Mucosa of descending colon (tissue), 3 donors: ENCODE results near the gene SMARCA2. TPM values are rescaled to one million over a fixed set of nuclear protein-coding genes. Genes with fewer than 3 reads are reported as not detected.
A peak's percentile ranks its signal among the peaks of the same experiment; 100 is the strongest.

Source experiments
- ATAC-seq: fragments of 200-7000 bp; cut with Tn5 transposase; one replicate; pipeline ENCODE4 v1.9.1; 2020; ENCODE audit warnings: mild to moderate bottlenecking, moderate library complexity
- DNase-seq, 3 donors: peaks; one replicate each; pipeline ENCODE4 v3.0.0-alpha.2; 2020
- H3K36me3 ChIP-seq: fragments of 200-600 bp; one replicate; pipeline ENCODE4 v1.8.0; 2021; ENCODE audit warnings: low read depth, mild to moderate bottlenecking
- H3K4me1 ChIP-seq: fragments of 200-600 bp; one replicate; pipeline ENCODE4 v1.8.0; 2021; ENCODE audit warnings: low read depth, mild to moderate bottlenecking
- H3K4me3 ChIP-seq: fragments of 200-600 bp; one replicate; pipeline ENCODE4 v1.8.0; 2021; ENCODE audit warnings: mild to moderate bottlenecking
- H3K9me3 ChIP-seq: fragments of 200-600 bp; one replicate; pipeline ENCODE4 v1.8.0; 2021; ENCODE audit warnings: mild to moderate bottlenecking
- intact Hi-C, 2 donors: fragments of 100-400 bp; cut with DNase I in 1 of 2; cut with micrococcal nuclease in 1 of 2; formaldehyde crosslinking; loops; one replicate each; pipeline versions ENCODE4 v1.11.0 to v1.11.1; 2022; cut with DNase I, micrococcal nuclease
- total RNA-seq, 3 donors: library from RNA; stranded (reverse); fragmentation: NEBNext Ultra II Directional in 2 of 3; extraction: Animal tissue kit (Norgen Biotek cat#: 25700) in 2 of 3; gene quantifications; one replicate each; pipeline versions ENCODE4 v1.2.1 to v1.2.4, GENCODE V29; 2021 to 2023
- TF ChIP-seq, protein P1 (sequence below): fragments of 200-600 bp; IDR thresholded peaks from one replicate; pipeline ENCODE4 v1.8.0; 2022; ENCODE audit warnings: antibody characterized with exemption, mild to moderate bottlenecking
- donor health status: DM: no; HTN: no; CAD: no; lungs with moderate emphysema.
- donor health status: DM: no; HTN: no; CAD: no.
- donor health status: DM: no; HTN: yes; CAD: no.

SMARCA2 gene
- total RNA-seq, 3 donors from 2014 or later = 105 to 131 (median 117) TPM

GRCh38 chr9:2000314-2000713, 14.8 kb upstream of the SMARCA2 start:
- no peaks in the 10 kb centered on the region for H3K4me1 ChIP-seq
- intact Hi-C loops = no loop called here
- ATAC-seq = no peak

DNA sequence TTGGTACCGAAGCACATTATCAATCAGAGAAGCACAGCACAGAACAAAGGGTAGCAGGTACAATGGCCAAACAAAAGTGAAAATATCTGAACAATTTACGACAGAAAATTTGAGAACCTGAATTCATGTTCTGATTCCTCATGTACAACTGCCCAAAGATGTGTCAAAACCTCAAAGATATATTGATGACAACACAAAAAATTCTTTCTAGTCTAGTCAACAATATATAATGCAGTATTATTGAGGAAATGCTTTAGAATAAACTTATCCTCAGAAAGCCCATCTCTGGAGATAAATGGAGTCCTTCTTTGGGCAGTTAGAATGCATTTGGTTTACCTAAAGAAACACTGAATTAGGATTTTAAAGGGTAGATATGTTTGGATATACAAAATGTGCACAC, 6.8 kb upstream of the SMARCA2 start:
- Histone ChIP-seq H3K4me1 (no peaks in the 10 kb centered on the region), H3K9me3 (no peaks in the 10 kb centered on the region), H3K4me3 (no peak overlapping the region), H3K36me3 (no peaks in the 10 kb centered on the region)
- TF ChIP-seq, protein P1, sequence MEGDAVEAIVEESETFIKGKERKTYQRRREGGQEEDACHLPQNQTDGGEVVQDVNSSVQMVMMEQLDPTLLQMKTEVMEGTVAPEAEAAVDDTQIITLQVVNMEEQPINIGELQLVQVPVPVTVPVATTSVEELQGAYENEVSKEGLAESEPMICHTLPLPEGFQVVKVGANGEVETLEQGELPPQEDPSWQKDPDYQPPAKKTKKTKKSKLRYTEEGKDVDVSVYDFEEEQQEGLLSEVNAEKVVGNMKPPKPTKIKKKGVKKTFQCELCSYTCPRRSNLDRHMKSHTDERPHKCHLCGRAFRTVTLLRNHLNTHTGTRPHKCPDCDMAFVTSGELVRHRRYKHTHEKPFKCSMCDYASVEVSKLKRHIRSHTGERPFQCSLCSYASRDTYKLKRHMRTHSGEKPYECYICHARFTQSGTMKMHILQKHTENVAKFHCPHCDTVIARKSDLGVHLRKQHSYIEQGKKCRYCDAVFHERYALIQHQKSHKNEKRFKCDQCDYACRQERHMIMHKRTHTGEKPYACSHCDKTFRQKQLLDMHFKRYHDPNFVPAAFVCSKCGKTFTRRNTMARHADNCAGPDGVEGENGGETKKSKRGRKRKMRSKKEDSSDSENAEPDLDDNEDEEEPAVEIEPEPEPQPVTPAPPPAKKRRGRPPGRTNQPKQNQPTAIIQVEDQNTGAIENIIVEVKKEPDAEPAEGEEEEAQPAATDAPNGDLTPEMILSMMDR = no peak
- intact Hi-C loops = no loop called here
- DNase-seq = no peak
- ATAC-seq = no peak

More at GRCh38 chr9:2000314-2000713, 14.8 kb upstream of the SMARCA2 start:
- no peak for DNase-seq
- no peak overlapping the region for H3K4me3 ChIP-seq
- TF ChIP-seq, protein P1 = no peak
- no peaks in the 10 kb centered on the region for H3K9me3 ChIP-seq
- H3K36me3 ChIP-seq = no peaks in the 10 kb centered on the region

GRCh38 chr9:2012347-2012746, 2.8 kb upstream of the SMARCA2 start:
- intact Hi-C loops = no loop called here
- ATAC-seq = no peak

GRCh38 chr9:2013743-2014475, 1.2 kb upstream of the SMARCA2 start:
- TF ChIP-seq, protein P1 = no peak
- DNase-seq (peak in 2 of 3 donors; percentile 31 to 37), ATAC-seq (no peak)
- intact Hi-C loops = no loop called here
- Histone ChIP-seq H3K4me1 (peaks cover 14% of the 10 kb centered on the region), H3K9me3 (no peaks in the 10 kb centered on the region), H3K4me3 (no peak overlapping the region), H3K36me3 (no peaks in the 10 kb centered on the region)

More at GRCh38 chr9:2012347-2012746, 2.8 kb upstream of the SMARCA2 start:
- no peak for DNase-seq
- Histone ChIP-seq H3K36me3 (no peaks in the 10 kb centered on the region), H3K9me3 (no peaks in the 10 kb centered on the region), H3K4me3 (no peak overlapping the region), H3K4me1 (peaks cover 5% of the 10 kb centered on the region)
- TF ChIP-seq, protein P1 = no peak

DNA sequence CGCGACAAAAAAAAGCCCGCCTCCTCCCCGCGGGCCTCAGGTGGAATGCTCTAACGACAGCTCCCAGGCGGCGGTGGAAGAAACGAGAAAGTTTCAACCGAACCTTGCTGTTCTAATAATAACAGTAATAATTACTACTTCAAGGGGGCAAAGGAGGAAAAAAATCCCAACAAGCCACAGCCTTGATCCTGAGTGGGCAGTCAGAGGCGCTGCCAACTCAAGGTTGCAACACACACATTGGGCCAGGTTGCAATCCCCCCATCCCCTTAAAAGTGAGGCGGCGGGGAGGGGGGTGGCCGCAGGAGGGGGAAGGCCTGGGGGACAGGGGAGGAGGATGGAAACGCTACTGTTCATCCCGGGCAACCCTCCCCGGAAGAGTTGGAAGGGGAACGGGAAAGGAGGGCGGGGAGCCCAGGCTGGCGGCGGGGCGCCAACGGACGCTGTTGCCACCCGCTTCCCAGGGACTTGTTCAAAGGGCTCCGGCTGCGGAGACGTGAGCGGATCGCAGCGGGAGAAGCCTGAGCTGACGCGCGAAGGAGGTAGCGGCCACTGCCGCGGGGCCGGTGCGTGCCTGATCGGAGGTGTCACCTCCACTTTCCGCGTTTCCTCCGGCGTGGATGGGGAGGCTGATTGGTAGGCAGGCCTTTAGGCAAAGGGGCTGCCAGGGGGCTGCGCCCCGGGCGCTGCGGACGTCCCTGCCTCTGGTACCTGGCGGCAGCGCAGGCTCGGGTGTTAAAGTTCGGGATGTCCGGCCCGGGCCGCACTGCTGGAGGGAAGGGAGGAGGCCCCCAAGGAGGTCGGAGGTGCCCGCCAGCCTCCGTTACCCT, 647 bp downstream of the SMARCA2 start:
- Histone ChIP-seq H3K9me3 (no peaks in the 10 kb centered on the region), H3K36me3 (no peaks in the 10 kb centered on the region), H3K4me3 (peak overlapping the region; percentile 64), H3K4me1 (peaks cover 28% of the 10 kb centered on the region)
- intact Hi-C loops = no loop called here
- peak; percentile 55 to 81 (median 78) for DNase-seq
- TF ChIP-seq, protein P1 = no peak
- ATAC-seq = peak; percentile 14
